Measurements from ENCODE around the gene GNG12.

DNA sequence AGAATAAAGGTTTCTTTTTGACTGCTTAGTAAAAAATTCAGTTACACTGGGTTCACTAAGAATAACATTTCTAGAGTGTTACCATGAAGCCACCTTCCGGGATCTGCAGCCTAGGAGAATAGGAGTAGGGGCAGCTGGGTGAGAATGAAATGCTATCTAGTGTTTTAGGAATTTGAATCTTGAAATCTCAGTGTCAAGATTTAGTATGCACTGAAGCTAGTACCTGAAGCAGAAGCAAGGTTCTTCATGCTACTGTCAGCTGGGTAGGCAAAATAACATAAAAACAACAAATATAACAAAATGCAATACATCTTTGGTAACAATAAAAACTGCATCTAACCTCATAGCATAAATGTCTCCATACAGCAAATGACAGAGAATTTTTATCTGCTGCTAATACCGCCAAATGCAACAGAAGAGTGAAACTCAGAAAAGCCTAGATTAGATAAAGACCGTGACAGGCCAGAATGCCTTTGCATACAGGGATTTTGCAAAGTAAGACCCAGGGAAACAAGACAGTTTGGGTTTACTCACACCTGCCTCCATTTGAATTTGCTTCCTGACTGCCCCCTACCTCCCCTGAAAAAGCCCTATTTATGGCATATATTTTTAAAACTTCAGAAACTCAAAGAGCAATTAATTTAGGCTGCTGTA lies 90.1 kb downstream of the GNG12 start:
- TF ChIP-seq POLR2A (IDR thresholded peaks at IDR 0.05) (no peak), POLR2AphosphoS5 (IDR thresholded peaks at IDR 0.05) (no peak), EP300 (IDR thresholded peaks at IDR 0.05) (no peak)
- TF ChIP-seq, protein P1, sequence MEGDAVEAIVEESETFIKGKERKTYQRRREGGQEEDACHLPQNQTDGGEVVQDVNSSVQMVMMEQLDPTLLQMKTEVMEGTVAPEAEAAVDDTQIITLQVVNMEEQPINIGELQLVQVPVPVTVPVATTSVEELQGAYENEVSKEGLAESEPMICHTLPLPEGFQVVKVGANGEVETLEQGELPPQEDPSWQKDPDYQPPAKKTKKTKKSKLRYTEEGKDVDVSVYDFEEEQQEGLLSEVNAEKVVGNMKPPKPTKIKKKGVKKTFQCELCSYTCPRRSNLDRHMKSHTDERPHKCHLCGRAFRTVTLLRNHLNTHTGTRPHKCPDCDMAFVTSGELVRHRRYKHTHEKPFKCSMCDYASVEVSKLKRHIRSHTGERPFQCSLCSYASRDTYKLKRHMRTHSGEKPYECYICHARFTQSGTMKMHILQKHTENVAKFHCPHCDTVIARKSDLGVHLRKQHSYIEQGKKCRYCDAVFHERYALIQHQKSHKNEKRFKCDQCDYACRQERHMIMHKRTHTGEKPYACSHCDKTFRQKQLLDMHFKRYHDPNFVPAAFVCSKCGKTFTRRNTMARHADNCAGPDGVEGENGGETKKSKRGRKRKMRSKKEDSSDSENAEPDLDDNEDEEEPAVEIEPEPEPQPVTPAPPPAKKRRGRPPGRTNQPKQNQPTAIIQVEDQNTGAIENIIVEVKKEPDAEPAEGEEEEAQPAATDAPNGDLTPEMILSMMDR (IDR thresholded peaks at IDR 0.05) = no peak
